Middle frontal gyrus (tissue), 1 donor: ENCODE measurements around the gene TOX2.

ENCODE experiments used
- DNase-seq: peaks from one replicate; pipeline ENCODE4 v3.0.0-alpha.2; 2015; ENCODE audit warnings: low spot score; ENCODE audit errors: extremely low spot score

Gene TOX2

GRCh38 chr20:43914311-43915210 is at the start of gene TOX2:
TOX2 (plus strand) TSS chr20:43914852; CDS start chr20:43914892, 40 bp downstream.
- DNase-seq = no peak

- DNase-seq = no peak
These were observed 46.6 kb upstream of the TOX2 start for GRCh38 chr20:43868091-43868490.

GRCh38 chr20:43870484-43870883 is 44.2 kb upstream of the TOX2 start:
- no peak for DNase-seq

- DNase-seq = no peak
These were observed 35.9 kb upstream of the TOX2 start for GRCh38 chr20:43878776-43879175.

- no peak for DNase-seq
These were observed 20.7 kb upstream of the TOX2 start for GRCh38 chr20:43893930-43894329.

- no peak for DNase-seq
These were observed 20.2 kb upstream of the TOX2 start for GRCh38 chr20:43894491-43894890.

GRCh38 chr20:43895235-43895634 is 19.4 kb upstream of the TOX2 start:
- no peak for DNase-seq

GRCh38 chr20:43899274-43900120 is 15.2 kb upstream of the TOX2 start:
- no peak for DNase-seq

- no peak for DNase-seq
These were observed 14.6 kb upstream of the TOX2 start for GRCh38 chr20:43900121-43900466.

GRCh38 chr20:43900496-43900895 is 14.2 kb upstream of the TOX2 start:
- DNase-seq = no peak

- DNase-seq = no peak
These were observed 13.4 kb upstream of the TOX2 start for GRCh38 chr20:43901296-43901695.

- DNase-seq = no peak
These were observed 10.5 kb upstream of the TOX2 start for GRCh38 chr20:43903953-43904826.

GRCh38 chr20:43904827-43905177 is 9.8 kb upstream of the TOX2 start:
- DNase-seq = no peak

- DNase-seq = no peak
These were observed 8.1 kb upstream of the TOX2 start for GRCh38 chr20:43906505-43907034.

GRCh38 chr20:43909211-43909610 is 5.4 kb upstream of the TOX2 start:
- no peak for DNase-seq

- no peak for DNase-seq
These were observed 4.9 kb upstream of the TOX2 start for GRCh38 chr20:43909720-43910119.

- DNase-seq = no peak
These were observed 4.1 kb upstream of the TOX2 start for GRCh38 chr20:43910564-43910963.

- DNase-seq = no peak
These were observed 3.6 kb upstream of the TOX2 start for GRCh38 chr20:43911066-43911465.

GRCh38 chr20:43913291-43914025 is 1.2 kb upstream of the TOX2 start:
- no peak for DNase-seq

GRCh38 chr20:43915211-43916072 is 790 bp downstream of the TOX2 start:
- no peak for DNase-seq
